Mesenchymal stem cell (in vitro differentiated cells and primary cell): ENCODE results near the gene RSBN1.
"Not testable (repeated sequence)": the region's sequence is repeated elsewhere in the genome, so short reads cannot be mapped to it uniquely, and the experiment has no call there.

ENCODE experiments used
- DNase-seq: peaks from one replicate; pipeline ENCODE4 v3.0.0-alpha.2; 2013
- H2AFZ ChIP-seq: one replicate; pipeline ENCODE4 v1.6.1; 2013; ENCODE audit warnings: low read depth, mild to moderate bottlenecking, control low read depth, inconsistent platforms, low read length, moderate library complexity
- H2AK5ac ChIP-seq: 2 replicates; pipeline ENCODE4 v1.6.1; 2013; ENCODE audit warnings: low read length, moderate library complexity, mild to moderate bottlenecking, inconsistent platforms; ENCODE audit not compliant: severe bottlenecking
- H2BK120ac ChIP-seq: one replicate; pipeline ENCODE4 v1.6.1; 2013; ENCODE audit warnings: low read depth, mild to moderate bottlenecking, inconsistent platforms, low read length, moderate library complexity
- H2BK12ac ChIP-seq, 2 experiments: one replicate each; pipeline ENCODE4 v1.6.1; 2013; ENCODE audit warnings: inconsistent platforms in 2 of 2, low read length in 2 of 2, mild to moderate bottlenecking in 2 of 2, moderate library complexity in 2 of 2, control low read depth in 1 of 2
- H2BK15ac ChIP-seq: one replicate; pipeline ENCODE4 v1.6.1; 2013; ENCODE audit warnings: mild to moderate bottlenecking, low read depth, inconsistent platforms; ENCODE audit not compliant: poor library complexity, severe bottlenecking
- H2BK5ac ChIP-seq: 2 replicates; pipeline ENCODE4 v1.6.1; 2013; ENCODE audit warnings: low read depth, mild to moderate bottlenecking, low read length, control low read depth, inconsistent platforms; ENCODE audit not compliant: poor library complexity, severe bottlenecking
- H3K14ac ChIP-seq, 2 experiments: one replicate each; pipeline ENCODE4 v1.6.1; 2013; ENCODE audit warnings: inconsistent platforms in 2 of 2, low read length in 2 of 2, control low read depth in 1 of 2, mild to moderate bottlenecking in 1 of 2, moderate library complexity in 1 of 2
- H3K18ac ChIP-seq, 2 experiments: one replicate each; pipeline ENCODE4 v1.6.1; 2013; ENCODE audit warnings: inconsistent platforms in 2 of 2, low read length in 2 of 2, control low read depth in 1 of 2, low read depth in 1 of 2, mild to moderate bottlenecking in 1 of 2
- H3K23ac ChIP-seq, 2 experiments: one replicate each; pipeline ENCODE4 v1.6.1; 2013; ENCODE audit warnings: inconsistent platforms in 2 of 2, low read length in 2 of 2, mild to moderate bottlenecking in 2 of 2, moderate library complexity in 2 of 2, control low read depth in 1 of 2
- H3K27ac ChIP-seq: 2 replicates; pipeline ENCODE4 v1.5.1; 2013; ENCODE audit warnings: mild to moderate bottlenecking, moderate library complexity, low read length, control low read depth, inconsistent platforms; ENCODE audit not compliant: poor library complexity, severe bottlenecking
- H3K27me3 ChIP-seq, 2 experiments: 2 replicates each; pipeline versions ENCODE4 v1.6.1 to v1.7.0; 2013; ENCODE audit warnings: low read length in 2 of 2, mild to moderate bottlenecking in 2 of 2, moderate library complexity in 2 of 2, control low read depth in 1 of 2, inconsistent platforms in 1 of 2; ENCODE audit not compliant: control insufficient read depth in 1 of 2, insufficient read depth in 1 of 2
- H3K36me3 ChIP-seq, 2 experiments: 2 replicates each; pipeline versions ENCODE4 v1.6.1 to v1.7.0; 2013; ENCODE audit warnings: low read length in 2 of 2, control low read depth in 1 of 2, inconsistent platforms in 1 of 2, low read depth in 1 of 2, mild to moderate bottlenecking in 1 of 2; ENCODE audit not compliant: insufficient read depth in 2 of 2, control insufficient read depth in 1 of 2
- H3K4ac ChIP-seq, 2 experiments: one replicate each; pipeline ENCODE4 v1.6.1; 2013; ENCODE audit warnings: inconsistent platforms in 2 of 2, low read length in 2 of 2, mild to moderate bottlenecking in 2 of 2, moderate library complexity in 2 of 2, control low read depth in 1 of 2, low read depth in 1 of 2
- H3K4me1 ChIP-seq: 2 replicates; pipeline ENCODE4 v1.6.1; 2013; ENCODE audit warnings: low read depth, low read length, control low read depth; ENCODE audit not compliant: control insufficient read depth, insufficient read depth
- H3K4me2 ChIP-seq: 2 replicates; pipeline ENCODE4 v1.6.1; 2013; ENCODE audit warnings: low read length, mild to moderate bottlenecking, inconsistent platforms; ENCODE audit not compliant: poor library complexity, severe bottlenecking
- H3K4me3 ChIP-seq, 2 experiments: 2 replicates each; pipeline versions ENCODE4 v1.5.1 to v1.7.0; 2013; ENCODE audit warnings: low read length in 2 of 2, mild to moderate bottlenecking in 2 of 2, control low read depth in 1 of 2, low read depth in 1 of 2; ENCODE audit not compliant: insufficient read depth in 1 of 2
- H3K79me1 ChIP-seq: replicated peaks from 2 replicates; pipeline ENCODE4 v1.6.1; 2013; ENCODE audit warnings: mild to moderate bottlenecking, control low read depth, low read length, inconsistent platforms; ENCODE audit not compliant: poor library complexity, severe bottlenecking
- H3K9ac ChIP-seq: 2 replicates; pipeline ENCODE4 v1.7.0; 2013; ENCODE audit warnings: mild to moderate bottlenecking, low read length, moderate library complexity
- H3K9me3 ChIP-seq: 2 replicates; pipeline ENCODE4 v1.7.0; 2013; ENCODE audit warnings: mild to moderate bottlenecking, low read length; ENCODE audit not compliant: control insufficient read depth
- H4K8ac ChIP-seq: one replicate; pipeline ENCODE4 v1.6.1; 2013; ENCODE audit warnings: inconsistent platforms, mild to moderate bottlenecking, low read length, moderate library complexity
- H4K91ac ChIP-seq: one replicate; pipeline ENCODE4 v1.6.1; 2013; ENCODE audit warnings: mild to moderate bottlenecking, low read length, inconsistent platforms
- WGBS: methylation state at CpG from one replicate; pipeline ENCODE4 v1.1.7; 2013; ENCODE audit warnings: mixed read lengths; 5-methylcytosine and 5-hydroxymethylcytosine counted together

RSBN1 gene

DNA sequence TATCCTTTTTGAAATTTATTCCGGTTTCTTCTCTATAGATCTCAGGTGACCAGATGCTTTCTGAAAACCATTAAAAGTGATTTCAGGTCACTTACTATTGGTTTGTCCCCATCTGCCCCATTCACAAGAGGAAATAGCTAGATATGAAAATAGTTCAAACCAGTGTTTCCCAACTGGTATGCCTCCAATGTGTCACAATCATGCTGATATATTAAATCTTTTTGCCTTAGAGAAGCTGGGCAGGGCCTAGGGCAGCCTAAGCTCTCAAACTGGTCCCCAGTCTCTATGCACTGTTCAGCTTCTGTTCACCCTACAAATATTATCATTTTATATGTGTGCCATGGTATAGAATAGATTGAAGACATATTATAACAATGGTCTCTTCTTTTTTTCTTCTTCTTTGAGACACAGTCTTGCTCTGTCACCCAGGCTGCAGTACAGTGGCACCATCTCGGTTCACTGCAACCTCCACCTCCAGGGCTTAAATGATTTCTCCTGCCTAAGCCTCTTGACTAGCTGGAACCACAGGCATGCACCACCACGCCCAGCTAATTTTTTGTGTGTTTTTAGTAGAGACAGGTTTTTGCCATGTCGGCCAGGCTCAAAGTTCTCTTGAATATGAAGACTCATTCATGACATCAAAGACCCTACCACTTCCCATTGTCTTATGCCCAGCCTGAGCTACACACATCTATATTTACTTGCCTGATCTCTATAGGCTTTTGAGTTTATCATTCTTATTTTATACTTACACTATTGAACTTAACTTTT is 43.5 kb upstream of the RSBN1 start:
- no peak overlapping the region for H2AK5ac ChIP-seq
- H2BK120ac ChIP-seq, result no peak overlapping the region
- peaks cover 2% of the 10 kb centered on the region for H3K4me1 ChIP-seq
- 95% methylated on average over 4 of the region's 4 CpGs for WGBS
- H3K4ac ChIP-seq, result no peak overlapping the region
- H2BK15ac ChIP-seq, result no peak overlapping the region
- no peak for DNase-seq
- H2BK5ac ChIP-seq, result no peak overlapping the region
- no peaks in the 10 kb centered on the region for H3K27me3 ChIP-seq
- H3K18ac ChIP-seq, result no peak overlapping the region
- no peak overlapping the region for H3K27ac ChIP-seq
- no peak overlapping the region for H3K4me3 ChIP-seq
- no peaks in the 10 kb centered on the region for H3K79me1 ChIP-seq
- H2AFZ ChIP-seq, result no peak overlapping the region
- H3K4me2 ChIP-seq, result no peak overlapping the region
- H4K91ac ChIP-seq, result no peak overlapping the region
- H2BK12ac ChIP-seq, result no peak overlapping the region
- H3K14ac ChIP-seq, result no peak overlapping the region
- no peaks in the 10 kb centered on the region for H3K36me3 ChIP-seq
- H3K9ac ChIP-seq, result no peak overlapping the region
- H3K9me3 ChIP-seq, result no peaks in the 10 kb centered on the region
- no peak overlapping the region for H4K8ac ChIP-seq
- no peak overlapping the region for H3K23ac ChIP-seq

DNA sequence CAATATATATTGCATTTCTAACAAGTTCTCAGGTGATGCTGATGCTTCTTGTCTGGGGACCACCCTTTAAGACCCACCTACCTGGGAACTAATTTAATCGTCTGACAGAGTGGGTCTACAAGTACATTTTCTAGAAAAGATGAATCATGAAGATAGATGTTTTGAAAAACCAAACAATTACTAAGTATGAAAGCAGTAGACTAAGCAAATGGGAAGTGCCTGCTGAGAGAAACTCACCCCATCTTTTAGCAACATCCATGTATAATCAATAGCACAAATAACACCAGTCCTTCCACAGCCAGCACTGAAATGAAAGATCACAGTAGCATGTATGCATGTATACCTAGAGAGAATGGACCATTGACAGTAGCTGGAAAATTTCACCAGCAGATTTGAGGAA is 42.0 kb upstream of the RSBN1 start:
- Histone ChIP-seq H3K36me3 (no peaks in the 10 kb centered on the region), H2AK5ac (no peak overlapping the region), H2BK12ac (no peak overlapping the region), H3K23ac (no peak overlapping the region), H3K27me3 (no peaks in the 10 kb centered on the region), H2AFZ (no peak overlapping the region), H3K14ac (no peak overlapping the region), H4K91ac (no peak overlapping the region), H3K9me3 (no peaks in the 10 kb centered on the region), H3K4me3 (no peak overlapping the region), H2BK120ac (no peak overlapping the region), H4K8ac (no peak overlapping the region), H3K79me1 (no peaks in the 10 kb centered on the region), H3K18ac (no peak overlapping the region), H3K9ac (no peak overlapping the region), H3K4ac (no peak overlapping the region), H2BK5ac (no peak overlapping the region), H3K4me2 (no peak overlapping the region), H3K4me1 (no peaks in the 10 kb centered on the region), H3K27ac (no peak overlapping the region), H2BK15ac (no peak overlapping the region)
- WGBS, result no CpG with 5 or more reads among the region's 1 CpG
- no peak for DNase-seq

DNA sequence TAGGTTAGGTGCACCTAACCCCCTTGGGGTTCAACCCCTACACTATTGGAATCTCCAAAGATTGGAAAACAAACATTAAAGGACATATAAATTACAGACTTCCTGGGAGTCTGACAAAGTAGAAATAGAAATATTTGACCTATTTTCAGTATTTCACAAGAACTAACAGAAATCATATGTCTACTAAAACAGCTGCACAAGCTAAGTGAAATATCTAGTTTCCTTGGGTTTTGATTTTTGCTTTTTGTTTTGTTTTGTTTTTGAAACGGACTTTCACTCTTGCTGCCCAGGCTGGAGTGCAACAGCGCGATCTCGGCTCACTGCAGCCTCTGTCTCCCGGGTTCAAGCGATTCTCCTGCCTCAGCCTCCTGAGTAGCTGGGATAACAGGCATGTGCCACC is 40.4 kb upstream of the RSBN1 start:
- H3K14ac ChIP-seq, H3K9me3 ChIP-seq, H3K4me3 ChIP-seq, H2BK120ac ChIP-seq, H2AFZ ChIP-seq, DNase-seq, H2AK5ac ChIP-seq, H4K8ac ChIP-seq, H3K4me2 ChIP-seq, H2BK5ac ChIP-seq, H3K18ac ChIP-seq, H3K4ac ChIP-seq, H2BK15ac ChIP-seq, H3K23ac ChIP-seq, H3K36me3 ChIP-seq, H3K27ac ChIP-seq, H3K4me1 ChIP-seq, H3K79me1 ChIP-seq, H2BK12ac ChIP-seq, H4K91ac ChIP-seq, H3K27me3 ChIP-seq: not testable (repeated sequence)
- WGBS, result 97% methylated on average over 6 of the region's 6 CpGs
- H3K9ac ChIP-seq, result peak overlapping the region; percentile 52

DNA sequence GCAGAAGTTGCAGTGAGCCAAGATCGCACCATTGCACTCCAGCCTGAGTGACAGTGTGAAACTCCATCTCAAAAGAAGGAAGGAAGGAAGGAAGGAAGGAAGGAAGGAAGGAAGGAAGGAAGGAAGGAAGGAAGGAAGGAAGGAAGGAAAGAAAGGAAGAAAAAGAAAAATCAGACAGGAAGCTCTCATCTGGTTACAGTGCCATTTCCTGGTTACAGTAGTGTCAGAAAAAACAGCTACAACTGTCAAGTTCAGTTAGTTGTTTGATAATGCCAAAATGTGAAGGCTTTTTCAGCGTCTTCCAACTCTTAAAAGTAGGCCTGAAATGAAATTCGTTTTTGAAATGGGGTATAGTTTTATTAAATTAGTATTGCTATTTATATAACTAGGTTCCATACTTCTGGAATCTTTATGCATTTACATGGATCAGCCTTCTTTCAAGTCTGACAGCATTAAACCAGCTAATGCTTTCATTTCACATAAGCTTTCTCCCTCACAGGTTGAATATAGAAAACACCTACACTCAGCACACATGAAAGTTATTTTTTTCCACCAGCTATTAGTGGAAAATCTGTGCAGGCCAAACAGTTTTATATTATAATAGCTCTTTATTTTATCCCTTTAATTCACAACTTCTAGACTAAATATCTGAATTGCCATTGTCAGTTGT is 38.0 kb upstream of the RSBN1 start:
- H3K18ac ChIP-seq, result no peak overlapping the region
- peaks cover 7% of the 10 kb centered on the region for H3K9me3 ChIP-seq
- DNase-seq, result no peak

More for the DNA sequence above, 38.0 kb upstream of the RSBN1 start:
- H2AFZ ChIP-seq, result no peak overlapping the region
- no peak overlapping the region for H2BK120ac ChIP-seq
- no peak overlapping the region for H2BK5ac ChIP-seq
- no peak overlapping the region for H3K27ac ChIP-seq
- no peak overlapping the region for H4K8ac ChIP-seq
- H3K4ac ChIP-seq, result no peak overlapping the region
- no peak overlapping the region for H3K9ac ChIP-seq
- H3K27me3 ChIP-seq, result no peaks in the 10 kb centered on the region
- H2BK12ac ChIP-seq, result no peak overlapping the region
- H3K4me1 ChIP-seq, result no peaks in the 10 kb centered on the region
- no peak overlapping the region for H4K91ac ChIP-seq
- WGBS, result 97% methylated on average over 1 of the region's 3 CpGs
- H3K36me3 ChIP-seq, result no peaks in the 10 kb centered on the region
- H3K4me3 ChIP-seq, result no peak overlapping the region
- H3K23ac ChIP-seq, result no peak overlapping the region
- no peak overlapping the region for H3K4me2 ChIP-seq
- H3K79me1 ChIP-seq, result no peaks in the 10 kb centered on the region
- no peak overlapping the region for H2AK5ac ChIP-seq
- H2BK15ac ChIP-seq, result no peak overlapping the region
- H3K14ac ChIP-seq, result no peak overlapping the region
